Type B pancreatic cell (in vitro differentiated cells): ENCODE data around the gene ZNF652. TPM values are rescaled to one million over a fixed set of nuclear protein-coding genes. Genes with fewer than 3 reads are reported as not detected.

Experiments used
- DNase-seq: peaks from one replicate; pipeline ENCODE4 v3.0.0; 2021; ENCODE audit warnings: mixed read lengths; ENCODE audit not compliant: unreplicated experiment; ENCODE audit errors: extremely low spot score
- H3K27ac Mint-ChIP-seq: 2 replicates; pipeline ENCODE4 v1.8.0; 2021; ENCODE audit warnings: mild to moderate bottlenecking, mixed read lengths
- H3K27me3 Mint-ChIP-seq: 2 replicates; pipeline ENCODE4 v1.8.0; 2021; ENCODE audit warnings: mixed read lengths
- H3K36me3 Mint-ChIP-seq: 2 replicates; pipeline ENCODE4 v1.8.0; 2021; ENCODE audit warnings: mixed read lengths
- H3K4me1 Mint-ChIP-seq: one replicate; pipeline ENCODE4 v1.8.0; 2021; ENCODE audit warnings: mixed read lengths; ENCODE audit not compliant: unreplicated experiment
- H3K4me3 Mint-ChIP-seq: 2 replicates; pipeline ENCODE4 v1.8.0; 2021; ENCODE audit warnings: mild to moderate bottlenecking, mixed read lengths
- H3K9me3 Mint-ChIP-seq: 2 replicates; pipeline ENCODE4 v1.8.0; 2021; ENCODE audit warnings: mixed read lengths
- CTCF ChIP-seq: fragments of 200-600 bp; sonication (generic); conservative IDR thresholded peaks from 2 replicates; pipeline ENCODE4 v1.5.0; 2021; ENCODE audit warnings: antibody characterized with exemption, mild to moderate bottlenecking
- total RNA-seq: library from RNA; stranded (reverse); gene quantifications from 2 replicates; pipeline ENCODE4 v1.2.1, GENCODE V29; 2021; ENCODE audit warnings: low replicate concordance

ZNF652 gene
- total RNA-seq, 1 donor from 2014 or later: 39.6 TPM

DNA sequence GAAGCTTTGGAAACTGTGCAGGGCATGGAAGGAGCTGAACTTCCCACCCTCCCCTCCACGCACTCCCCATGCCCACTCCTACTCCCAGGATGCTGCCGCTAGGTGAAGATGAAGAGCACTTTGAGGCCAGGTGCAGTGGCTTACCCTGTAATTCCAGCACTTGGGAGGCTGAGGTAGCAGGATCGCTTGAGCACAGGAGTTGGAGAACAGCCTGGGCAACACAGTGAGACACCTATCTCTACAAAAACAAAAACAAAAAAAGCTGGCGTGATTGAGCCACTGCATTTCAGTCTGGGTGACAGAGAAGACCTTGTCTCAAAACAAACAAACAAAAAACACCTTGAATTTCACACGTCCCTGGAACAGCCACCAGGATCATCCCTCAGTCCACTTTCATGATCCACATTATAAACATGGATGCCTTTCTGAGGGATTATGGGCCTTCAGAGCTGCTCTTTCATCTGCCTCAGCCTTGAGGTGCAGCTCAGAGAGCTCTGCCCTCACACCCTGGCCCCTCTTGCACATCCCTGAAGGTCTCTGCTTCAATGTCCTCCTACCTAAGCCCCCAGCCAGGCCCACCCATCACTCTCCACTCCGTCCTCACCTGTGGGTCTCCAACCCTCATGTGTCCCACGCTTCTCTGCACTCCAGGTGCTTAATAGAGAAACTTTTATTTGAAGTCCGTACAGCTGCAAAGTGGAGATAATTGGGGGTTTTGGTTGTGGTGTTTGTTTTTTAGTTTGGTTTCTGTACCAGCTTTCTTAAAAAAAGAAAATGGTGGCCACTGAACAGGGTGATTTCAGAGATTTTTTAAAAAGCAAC lies 26.9 kb upstream of the ZNF652 start:
- no peak for TF ChIP-seq CTCF
- H3K27me3 Mint-ChIP-seq: peaks cover 10% of the 10 kb centered on the region
- no peak overlapping the region for H3K27ac Mint-ChIP-seq
- no peak overlapping the region for H3K4me3 Mint-ChIP-seq
- no peaks in the 10 kb centered on the region for H3K36me3 Mint-ChIP-seq
- no peak for DNase-seq
- H3K9me3 Mint-ChIP-seq: no peaks in the 10 kb centered on the region
- H3K4me1 Mint-ChIP-seq: peaks cover 20% of the 10 kb centered on the region

- H3K9me3 Mint-ChIP-seq: no peaks in the 10 kb centered on the region
- H3K27ac Mint-ChIP-seq: no peak overlapping the region
- no peaks in the 10 kb centered on the region for H3K36me3 Mint-ChIP-seq
- no peak for DNase-seq
- H3K4me1 Mint-ChIP-seq: peaks cover 20% of the 10 kb centered on the region
- H3K4me3 Mint-ChIP-seq: no peak overlapping the region
- peaks cover 12% of the 10 kb centered on the region for H3K27me3 Mint-ChIP-seq
- TF ChIP-seq CTCF: no peak
These were observed 26.2 kb upstream of the ZNF652 start for GRCh38 chr17:49388290-49388640.

- Mint-ChIP-seq H3K9me3 (no peaks in the 10 kb centered on the region), H3K4me1 (peaks cover 20% of the 10 kb centered on the region), H3K27me3 (peaks cover 12% of the 10 kb centered on the region), H3K36me3 (no peaks in the 10 kb centered on the region), H3K27ac (no peak overlapping the region), H3K4me3 (no peak overlapping the region)
- DNase-seq: no peak
- no peak for TF ChIP-seq CTCF
These were observed 25.6 kb upstream of the ZNF652 start for GRCh38 chr17:49387498-49388289.

DNA sequence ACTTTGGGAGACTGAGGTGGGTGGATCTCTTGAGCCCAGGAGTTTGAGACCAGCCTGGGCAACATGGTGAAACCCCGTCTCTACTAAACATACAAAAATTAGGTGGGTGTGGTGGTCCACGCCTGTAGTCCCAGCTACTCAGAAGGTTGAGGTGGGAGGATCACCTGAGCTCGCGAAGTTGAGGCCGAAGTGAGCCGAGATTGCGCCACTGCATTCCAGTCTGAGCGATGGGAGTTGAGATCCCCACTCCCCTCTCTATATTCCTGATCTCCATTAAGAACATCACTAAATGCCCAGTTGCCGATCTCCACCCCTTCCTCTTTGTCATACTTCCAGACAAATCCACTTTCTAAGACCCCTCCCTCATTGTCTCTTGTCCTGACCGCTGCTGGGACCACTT lies 24.3 kb upstream of the ZNF652 start:
- Mint-ChIP-seq H3K36me3 (no peaks in the 10 kb centered on the region), H3K4me1 (peaks cover 20% of the 10 kb centered on the region), H3K27ac (no peak overlapping the region), H3K9me3 (no peaks in the 10 kb centered on the region), H3K27me3 (peaks cover 23% of the 10 kb centered on the region), H3K4me3 (no peak overlapping the region)
- no peak for DNase-seq
- no peak for TF ChIP-seq CTCF

- H3K4me1 Mint-ChIP-seq: peaks cover 7% of the 10 kb centered on the region
- H3K36me3 Mint-ChIP-seq: no peaks in the 10 kb centered on the region
- H3K27me3 Mint-ChIP-seq: peaks cover 30% of the 10 kb centered on the region
- no peak overlapping the region for H3K4me3 Mint-ChIP-seq
- no peak overlapping the region for H3K27ac Mint-ChIP-seq
- no peak for TF ChIP-seq CTCF
- no peak for DNase-seq
- no peaks in the 10 kb centered on the region for H3K9me3 Mint-ChIP-seq
These were observed 22.9 kb upstream of the ZNF652 start for GRCh38 chr17:49384951-49385350.
